T-cell (primary cell): ENCODE results near the gene HMGXB3. TPM values are rescaled to one million over a fixed set of nuclear protein-coding genes. Genes with fewer than 3 reads are reported as not detected.

Experiments
- ATAC-seq, 4 experiments: fragments of 200-7000 bp in 3 of 4; fragments of 150-1000 bp in 1 of 4; cut with Tn5 transposase; replicated peaks in 1 of 4; 1 replicate in 3 of 4; 2 replicates in 1 of 4; pipeline ENCODE4 v1.10.0; 2021; ENCODE audit warnings: moderate library complexity in 3 of 4, mild to moderate bottlenecking in 2 of 4, moderate number of reproducible peaks in 1 of 4
- CTCF ChIA-PET, 2 donors: fragments of 300-600 bp; sonication (Branson Sonifier 250); formaldehyde crosslinking; loops; one replicate each; lab custom pipeline; 2022; ENCODE audit warnings: antibody characterized with exemption in 2 of 2; lab: Charles Lee
- POLR2A ChIA-PET, 2 donors: fragments of 300-600 bp; sonication (Branson Sonifier 250); formaldehyde crosslinking; loops; one replicate each; lab custom pipeline; 2022; ENCODE audit warnings: antibody characterized with exemption in 2 of 2; lab: Charles Lee
- DNase-seq, 35 experiments: peaks; one replicate each; pipeline versions ENCODE4 v3.0.0 to v3.0.0-alpha.2; 2013 to 2023
- H3K27ac ChIP-seq: one replicate; pipeline ENCODE4 v1.5.1; 2013; ENCODE audit warnings: low read length
- H3K27me3 ChIP-seq, 2 experiments: replicated peaks in 1 of 2; 1 replicate in 1 of 2; 2 replicates in 1 of 2; pipeline versions ENCODE4 v1.6.1 to v1.7.0; 2013; ENCODE audit warnings: low read length in 1 of 2, mixed read lengths in 1 of 2; ENCODE audit not compliant: control insufficient read depth in 2 of 2, insufficient read depth in 2 of 2; ENCODE audit errors: extremely low read depth in 1 of 2
- H3K36me3 ChIP-seq, 2 donors: 1 replicate in 1 of 2; 2 replicates in 1 of 2; pipeline versions ENCODE4 v1.6.1 to v1.7.0; 2013; ENCODE audit warnings: low read length in 1 of 2; ENCODE audit not compliant: control insufficient read depth in 2 of 2, insufficient read depth in 1 of 2; ENCODE audit errors: extremely low read depth in 1 of 2
- H3K4me1 ChIP-seq, 2 experiments: 1 replicate in 1 of 2; 2 replicates in 1 of 2; pipeline versions ENCODE4 v1.6.1 to v1.7.0; 2013; ENCODE audit warnings: low read length in 2 of 2, mixed read lengths in 1 of 2; ENCODE audit not compliant: insufficient read depth in 2 of 2, control insufficient read depth in 1 of 2; ENCODE audit errors: extremely low read depth in 1 of 2
- H3K4me3 ChIP-seq, 2 donors: 1 replicate in 1 of 2; 2 replicates in 1 of 2; pipeline versions ENCODE4 v1.5.1 to v1.7.0; 2013; ENCODE audit warnings: mild to moderate bottlenecking in 2 of 2, low read length in 1 of 2, moderate library complexity in 1 of 2; ENCODE audit not compliant: control insufficient read depth in 1 of 2; ENCODE audit errors: extremely low read depth in 1 of 2
- H3K9me3 ChIP-seq: 2 replicates; pipeline ENCODE4 v1.7.0; 2013
- H3K27ac Mint-ChIP-seq, 2 donors: one replicate each; pipeline ENCODE4 v1.8.0; 2020 to 2021; ENCODE audit warnings: mild to moderate bottlenecking in 2 of 2, mixed read lengths in 2 of 2
- H3K27me3 Mint-ChIP-seq, 2 donors: one replicate each; pipeline ENCODE4 v1.8.0; 2021 to 2022; ENCODE audit warnings: mixed read lengths in 2 of 2
- H3K36me3 Mint-ChIP-seq: one replicate; pipeline ENCODE4 v1.8.0; 2021; ENCODE audit warnings: mixed read lengths
- H3K4me1 Mint-ChIP-seq, 3 donors: one replicate each; pipeline ENCODE4 v1.8.0; 2020 to 2022; ENCODE audit warnings: mixed read lengths in 3 of 3, mild to moderate bottlenecking in 1 of 3
- H3K4me3 Mint-ChIP-seq, 3 donors: one replicate each; pipeline ENCODE4 v1.8.0; 2020 to 2022; ENCODE audit warnings: mild to moderate bottlenecking in 3 of 3, mixed read lengths in 3 of 3, moderate library complexity in 3 of 3
- H3K9me3 Mint-ChIP-seq, 3 donors: one replicate each; pipeline ENCODE4 v1.8.0; 2020 to 2022; ENCODE audit warnings: mixed read lengths in 3 of 3
- WGBS: methylation state at CpG from one replicate; pipeline ENCODE4 v1.1.5; 2013; ENCODE audit warnings: missing lambda C conversion rate; ENCODE audit not compliant: insufficient coverage; 5-methylcytosine and 5-hydroxymethylcytosine counted together
- total RNA-seq, 35 experiments: library from RNA in 6 of 35; stranded (reverse) in 6 of 35; fragments of 120-200 nt in 1 of 35; gene quantifications; one replicate each; pipeline versions ENCODE4 v1.2.1 to v1.2.4 and lab custom pipeline; 2013 to 2026

The HMGXB3 gene
- total RNA-seq, 5 donors from 2014 or later (not counting 1 experiment from before 2014, with no cell fraction given), result 28.9 to 35.2 (median 30.9) TPM

- Mint-ChIP-seq H3K4me3 (no peak overlapping the region), H3K27ac (no peak overlapping the region), H3K4me1 (no peaks in the 10 kb centered on the region), H3K27me3 (no peaks in the 10 kb centered on the region), H3K36me3 (peaks cover 43% of the 10 kb centered on the region), H3K9me3 (no peaks in the 10 kb centered on the region)
- no peak for ATAC-seq
- Histone ChIP-seq H3K27me3 (no peaks in the 10 kb centered on the region), H3K9me3 (no peaks in the 10 kb centered on the region), H3K27ac (no peak overlapping the region), H3K4me3 (no peak overlapping the region), H3K36me3 (peaks cover 5 to 35% of the 10 kb centered on the region in 2 donors), H3K4me1 (no peaks in the 10 kb centered on the region)
- DNase-seq, result no peak
- CTCF ChIA-PET, result interaction anchor here in 1 of 2 donors (1.3 kb wide), 1 partner anchor 143 kb away, joined by 3 read pairs; no protein-coding TSS in a partner anchor
- POLR2A ChIA-PET, result no interaction called here
- WGBS, result 100% methylated on average over 1 of the region's 3 CpGs
Observed at GRCh38 chr5:149981206-149981605, 19.3 kb upstream of the HMGXB3 start.

GRCh38 chr5:149982505-149982904 lies 18.0 kb upstream of the HMGXB3 start:
- H3K27ac ChIP-seq, result no peak overlapping the region
- H3K27me3 ChIP-seq, result no peaks in the 10 kb centered on the region
- H3K4me3 ChIP-seq, result no peak overlapping the region
- ATAC-seq (no peak), DNase-seq (no peak)
- H3K4me1 Mint-ChIP-seq, result no peaks in the 10 kb centered on the region
- POLR2A ChIA-PET, result interaction anchor here in 1 of 2 donors (0.6 kb wide), 1 partner anchor 22 kb away, joined by 3 read pairs; no protein-coding TSS in a partner anchor
- no peak overlapping the region for H3K27ac Mint-ChIP-seq
- CTCF ChIA-PET, result interaction anchor here (0.6 to 1.6 kb wide), 4 partner anchors 10 to 144 kb away, joined by 3 to 4 read pairs (median 4); no protein-coding TSS in a partner anchor
- H3K27me3 Mint-ChIP-seq, result no peaks in the 10 kb centered on the region
- H3K4me1 ChIP-seq, result no peaks in the 10 kb centered on the region
- no peak overlapping the region for H3K4me3 Mint-ChIP-seq
- H3K36me3 Mint-ChIP-seq, result peaks cover 35% of the 10 kb centered on the region
- no peaks in the 10 kb centered on the region for H3K9me3 Mint-ChIP-seq
- H3K9me3 ChIP-seq, result no peaks in the 10 kb centered on the region
- peaks cover 5 to 34% of the 10 kb centered on the region in 2 donors for H3K36me3 ChIP-seq

GRCh38 chr5:149988126-149988525 lies 12.4 kb upstream of the HMGXB3 start:
- H3K4me3 Mint-ChIP-seq, result no peak overlapping the region
- H3K36me3 Mint-ChIP-seq, result peaks cover 4% of the 10 kb centered on the region
- H3K36me3 ChIP-seq, result no peaks in the 10 kb centered on the region
- ATAC-seq (no peak), DNase-seq (no peak)
- 100% methylated on average over 3 of the region's 5 CpGs for WGBS
- no peak overlapping the region for H3K4me3 ChIP-seq
- H3K9me3 Mint-ChIP-seq, result no peaks in the 10 kb centered on the region
- no peaks in the 10 kb centered on the region for H3K27me3 ChIP-seq
- H3K4me1 Mint-ChIP-seq, result peaks cover 0 to 6% (median 0%) of the 10 kb centered on the region in 3 donors
- no peak overlapping the region for H3K27ac Mint-ChIP-seq
- no peaks in the 10 kb centered on the region for H3K27me3 Mint-ChIP-seq
- ChIA-PET CTCF (no interaction called here), POLR2A (no interaction called here)
- no peaks in the 10 kb centered on the region for H3K9me3 ChIP-seq
- no peaks in the 10 kb centered on the region for H3K4me1 ChIP-seq
- H3K27ac ChIP-seq, result no peak overlapping the region

- Histone ChIP-seq H3K27me3 (no peaks in the 10 kb centered on the region), H3K27ac (no peak overlapping the region), H3K9me3 (no peaks in the 10 kb centered on the region), H3K4me1 (no peaks in the 10 kb centered on the region), H3K4me3 (no peak overlapping the region), H3K36me3 (peaks cover 0 to under 1% of the 10 kb centered on the region in 2 donors)
- Mint-ChIP-seq H3K27me3 (no peaks in the 10 kb centered on the region), H3K36me3 (peaks cover 5% of the 10 kb centered on the region), H3K4me3 (no peak overlapping the region), H3K4me1 (peaks cover 0 to 6% (median 0%) of the 10 kb centered on the region in 3 donors), H3K9me3 (no peaks in the 10 kb centered on the region), H3K27ac (no peak overlapping the region)
- ChIA-PET POLR2A (no interaction called here), CTCF (interaction anchor here (0.5 to 4.9 kb wide), 15 partner anchors 12 to 1184 kb away, joined by 3 to 53 read pairs (median 4); partner anchors contain the start of gene SLC26A2 (in 1 of the 2))
- peak; percentile 16 to 83 (median 57) for DNase-seq
- 70% methylated on average over 4 of the region's 4 CpGs for WGBS
- peak; percentile 84 to 92 (median 87) for ATAC-seq
Observed at GRCh38 chr5:149990518-149991376, 9.8 kb upstream of the HMGXB3 start.

GRCh38 chr5:149993471-149993870 lies 7.1 kb upstream of the HMGXB3 start:
- Mint-ChIP-seq H3K4me1 (peaks cover 0 to 7% (median 0%) of the 10 kb centered on the region in 3 donors), H3K9me3 (no peaks in the 10 kb centered on the region), H3K27ac (no peak overlapping the region), H3K27me3 (no peaks in the 10 kb centered on the region), H3K36me3 (peaks cover 11% of the 10 kb centered on the region), H3K4me3 (no peak overlapping the region)
- Histone ChIP-seq H3K36me3 (peaks cover 0 to 5% of the 10 kb centered on the region in 2 donors), H3K27ac (no peak overlapping the region), H3K9me3 (no peaks in the 10 kb centered on the region), H3K27me3 (no peaks in the 10 kb centered on the region), H3K4me3 (no peak overlapping the region), H3K4me1 (no peaks in the 10 kb centered on the region)
- ChIA-PET POLR2A (interaction anchor here in 1 of 2 donors (0.6 kb wide), 1 partner anchor 31 kb away, joined by 3 read pairs; no protein-coding TSS in a partner anchor), CTCF (interaction anchor here (0.7 to 4.9 kb wide), 4 partner anchors 13 to 160 kb away, joined by 3 to 53 read pairs (median 10); no protein-coding TSS in a partner anchor)
- DNase-seq (no peak), ATAC-seq (no peak)
- WGBS, result no CpG with 5 or more reads among the region's 3 CpGs

GRCh38 chr5:149995385-149996204 lies 4.9 kb upstream of the HMGXB3 start:
- no peak overlapping the region for H3K27ac Mint-ChIP-seq
- 90% methylated on average over 5 of the region's 14 CpGs for WGBS
- no peaks in the 10 kb centered on the region for H3K27me3 Mint-ChIP-seq
- peaks cover 11% of the 10 kb centered on the region for H3K36me3 Mint-ChIP-seq
- H3K27ac ChIP-seq, result no peak overlapping the region
- no peaks in the 10 kb centered on the region for H3K9me3 ChIP-seq
- peaks cover 14 to 22% (median 15%) of the 10 kb centered on the region in 3 donors for H3K4me1 Mint-ChIP-seq
- peaks cover 0 to 10% of the 10 kb centered on the region in 2 experiments for H3K4me1 ChIP-seq
- ChIA-PET CTCF (interaction anchor here in 1 of 2 donors (1.0 kb wide), 1 partner anchor 162 kb away, joined by 3 read pairs; no protein-coding TSS in a partner anchor), POLR2A (no interaction called here)
- no peaks in the 10 kb centered on the region for H3K27me3 ChIP-seq
- no peak overlapping the region for H3K4me3 Mint-ChIP-seq
- H3K9me3 Mint-ChIP-seq, result no peaks in the 10 kb centered on the region
- no peak for DNase-seq
- H3K36me3 ChIP-seq, result peaks cover 0 to 5% of the 10 kb centered on the region in 2 donors
- no peak for ATAC-seq
- H3K4me3 ChIP-seq, result peak overlapping the region in 1 of 2 donors; percentile 6
